Colonic mucosa (tissue), 4 donors: ENCODE data around the gene ZFP1. TPM values are rescaled to one million over a fixed set of nuclear protein-coding genes. Genes with fewer than 3 reads are reported as not detected.

Experiments
- DNase-seq: peaks from one replicate; pipeline ENCODE4 v3.0.0-alpha.2; 2020
- H3K27ac ChIP-seq: fragments of 200-600 bp; one replicate; pipeline ENCODE4 v1.8.0; 2021
- H3K27me3 ChIP-seq: fragments of 200-600 bp; one replicate; pipeline ENCODE4 v1.8.0; 2021
- H3K36me3 ChIP-seq: fragments of 200-600 bp; one replicate; pipeline ENCODE4 v1.8.0; 2021
- H3K4me1 ChIP-seq: fragments of 200-600 bp; one replicate; pipeline ENCODE4 v1.8.0; 2021; ENCODE audit warnings: mild to moderate bottlenecking
- H3K4me3 ChIP-seq: fragments of 200-600 bp; one replicate; pipeline ENCODE4 v1.8.0; 2021
- H3K9ac ChIP-seq, 2 donors: one replicate each; pipeline ENCODE4 v1.7.0; 2013; ENCODE audit warnings: control low read depth in 2 of 2, low read depth in 2 of 2, low read length in 2 of 2
- H3K9me3 ChIP-seq: fragments of 200-600 bp; one replicate; pipeline ENCODE4 v1.8.0; 2021
- intact Hi-C: fragments of 100-400 bp; cut with DNase I; formaldehyde crosslinking; loops from one replicate; pipeline ENCODE4 v1.14.1; 2022
- total RNA-seq, 2 donors: library from RNA; stranded (reverse); fragmentation: NEBNext Ultra II Directional in 1 of 2; extraction: Animal tissue kit (Norgen Biotek cat#: 25700) in 1 of 2; gene quantifications; one replicate each; pipeline ENCODE4 v1.2.1, GENCODE V29; 2021
- TF ChIP-seq, protein P1 (sequence below): fragments of 200-600 bp; IDR thresholded peaks from one replicate; pipeline ENCODE4 v1.8.0; 2022; ENCODE audit warnings: antibody characterized with exemption, mild to moderate bottlenecking
- donor health status: healthy.
- donor health status: DM: no; HTN: no; CAD: no.
- donor health status: DM: no; HTN: no; CAD: no.

The ZFP1 gene
- total RNA-seq, 2 donors from 2014 or later: 4.3 to 9.9 TPM

DNA sequence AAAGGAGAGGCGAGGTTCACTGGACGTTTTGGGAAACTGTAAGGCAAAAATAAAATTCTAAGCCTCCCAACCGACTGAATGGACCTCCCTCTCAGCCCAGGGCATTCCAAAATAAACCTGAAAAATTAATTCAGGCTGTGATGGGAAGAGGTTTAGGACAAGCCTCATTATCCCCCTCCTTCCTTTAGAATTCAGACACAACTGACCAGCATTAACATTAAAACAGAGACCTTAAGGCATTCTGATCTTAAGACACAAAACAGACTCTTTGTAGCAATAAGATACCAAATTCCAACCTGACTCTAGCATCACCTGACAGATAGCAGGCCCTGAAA is 31.4 kb upstream of the ZFP1 start:
- peak overlapping the region in 1 of 2 donors; percentile 60 for H3K9ac ChIP-seq
- H3K36me3 ChIP-seq: no peaks in the 10 kb centered on the region
- TF ChIP-seq, protein P1, sequence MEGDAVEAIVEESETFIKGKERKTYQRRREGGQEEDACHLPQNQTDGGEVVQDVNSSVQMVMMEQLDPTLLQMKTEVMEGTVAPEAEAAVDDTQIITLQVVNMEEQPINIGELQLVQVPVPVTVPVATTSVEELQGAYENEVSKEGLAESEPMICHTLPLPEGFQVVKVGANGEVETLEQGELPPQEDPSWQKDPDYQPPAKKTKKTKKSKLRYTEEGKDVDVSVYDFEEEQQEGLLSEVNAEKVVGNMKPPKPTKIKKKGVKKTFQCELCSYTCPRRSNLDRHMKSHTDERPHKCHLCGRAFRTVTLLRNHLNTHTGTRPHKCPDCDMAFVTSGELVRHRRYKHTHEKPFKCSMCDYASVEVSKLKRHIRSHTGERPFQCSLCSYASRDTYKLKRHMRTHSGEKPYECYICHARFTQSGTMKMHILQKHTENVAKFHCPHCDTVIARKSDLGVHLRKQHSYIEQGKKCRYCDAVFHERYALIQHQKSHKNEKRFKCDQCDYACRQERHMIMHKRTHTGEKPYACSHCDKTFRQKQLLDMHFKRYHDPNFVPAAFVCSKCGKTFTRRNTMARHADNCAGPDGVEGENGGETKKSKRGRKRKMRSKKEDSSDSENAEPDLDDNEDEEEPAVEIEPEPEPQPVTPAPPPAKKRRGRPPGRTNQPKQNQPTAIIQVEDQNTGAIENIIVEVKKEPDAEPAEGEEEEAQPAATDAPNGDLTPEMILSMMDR: no peak
- H3K27ac ChIP-seq: no peak overlapping the region
- H3K27me3 ChIP-seq: no peaks in the 10 kb centered on the region
- no peaks in the 10 kb centered on the region for H3K4me1 ChIP-seq
- no peak overlapping the region for H3K4me3 ChIP-seq
- no peaks in the 10 kb centered on the region for H3K9me3 ChIP-seq
- DNase-seq: no peak
- intact Hi-C loops: no loop called here

DNA sequence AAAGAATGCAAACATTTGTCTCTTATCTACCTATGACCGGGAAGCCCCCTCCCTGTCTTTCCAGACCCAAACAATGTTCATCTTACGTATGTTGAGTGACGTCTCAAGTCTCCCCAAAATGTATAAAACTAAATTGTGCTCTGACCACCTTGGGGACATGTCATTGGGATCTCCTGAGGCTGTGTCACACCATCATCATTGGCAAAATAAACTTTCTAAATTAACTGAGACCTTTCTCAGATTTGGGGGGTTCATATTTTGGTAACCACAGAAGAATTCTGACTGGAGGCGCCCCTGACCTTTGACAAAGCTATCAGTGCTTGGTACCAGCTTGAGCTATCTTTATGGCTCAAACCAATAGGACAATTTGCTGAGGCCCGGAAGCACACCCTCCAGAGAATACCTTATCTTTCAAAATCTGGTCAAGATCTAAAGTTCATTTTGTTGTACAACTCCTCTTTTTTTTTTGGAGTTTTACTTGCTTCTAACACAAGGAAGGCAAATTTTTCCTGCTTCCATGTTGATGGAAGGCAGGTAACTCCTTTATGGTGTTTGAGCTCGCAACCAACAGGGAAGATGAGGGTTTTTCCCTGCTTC is 29.3 kb upstream of the ZFP1 start:
- Histone ChIP-seq H3K9me3 (no peaks in the 10 kb centered on the region), H3K27me3 (no peaks in the 10 kb centered on the region), H3K27ac (no peak overlapping the region), H3K9ac (no peak overlapping the region), H3K4me3 (no peak overlapping the region), H3K4me1 (no peaks in the 10 kb centered on the region), H3K36me3 (no peaks in the 10 kb centered on the region)
- TF ChIP-seq, protein P1: no peak
- no peak for DNase-seq
- intact Hi-C loops: no loop called here

DNA sequence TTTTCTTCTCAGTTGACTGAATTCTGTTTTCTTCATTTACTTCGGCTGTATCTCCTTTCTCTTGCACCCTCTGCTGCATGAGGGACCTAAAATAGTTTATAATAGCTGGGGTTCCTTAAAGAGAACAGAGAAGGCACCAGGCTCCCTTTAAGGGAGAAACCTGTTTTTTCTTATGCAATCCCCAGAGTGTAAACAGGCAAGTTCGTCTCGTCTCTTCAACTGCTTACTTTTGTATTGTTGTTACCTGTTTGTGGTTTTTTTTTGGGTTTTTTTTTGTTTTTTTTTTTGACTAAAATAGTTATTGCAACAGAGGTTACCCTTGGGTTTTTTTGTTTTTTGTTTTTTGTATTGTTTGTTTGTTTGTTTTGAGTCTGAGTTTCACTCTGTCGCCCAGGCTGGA is 28.1 kb upstream of the ZFP1 start:
- Histone ChIP-seq H3K36me3 (no peaks in the 10 kb centered on the region), H3K27ac (no peak overlapping the region), H3K4me1 (no peaks in the 10 kb centered on the region), H3K9ac (no peak overlapping the region), H3K9me3 (no peaks in the 10 kb centered on the region), H3K27me3 (no peaks in the 10 kb centered on the region), H3K4me3 (no peak overlapping the region)
- intact Hi-C loops: no loop called here
- no peak for DNase-seq
- TF ChIP-seq, protein P1: no peak

DNA sequence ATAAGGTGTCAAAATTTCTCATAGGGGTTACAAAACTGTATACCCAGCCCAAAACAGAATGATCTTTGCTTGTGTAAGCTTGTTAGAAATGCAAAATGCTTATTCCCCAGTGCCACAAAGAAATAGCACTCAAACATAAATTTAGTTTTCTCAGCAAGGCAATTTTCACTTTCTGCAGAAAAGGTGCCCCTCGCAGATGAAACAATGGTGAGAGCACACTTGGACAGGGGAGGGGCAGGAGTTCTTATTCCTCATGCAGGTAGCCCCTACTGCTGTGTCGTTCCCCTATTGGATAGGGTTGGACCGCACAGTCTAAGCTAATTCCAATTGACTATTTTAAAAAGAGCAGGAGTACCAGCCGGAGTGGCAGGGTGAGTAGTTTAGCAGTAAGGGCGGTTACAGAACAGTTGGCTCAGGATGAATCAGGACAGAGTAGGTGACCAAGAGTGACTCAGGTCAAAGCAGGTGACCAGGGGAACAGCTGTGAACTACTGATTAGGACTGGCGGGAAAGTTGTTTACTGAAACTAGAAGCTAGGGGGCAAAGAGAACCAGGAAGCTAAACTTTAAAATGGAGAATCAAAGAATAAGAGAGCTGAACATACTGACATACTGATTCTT is 26.3 kb upstream of the ZFP1 start:
- no peak overlapping the region for H3K4me3 ChIP-seq
- no peaks in the 10 kb centered on the region for H3K36me3 ChIP-seq
- H3K9ac ChIP-seq: no peak overlapping the region
- no peak for DNase-seq
- intact Hi-C loops: no loop called here
- H3K9me3 ChIP-seq: no peaks in the 10 kb centered on the region
- no peak overlapping the region for H3K27ac ChIP-seq
- no peaks in the 10 kb centered on the region for H3K4me1 ChIP-seq
- TF ChIP-seq, protein P1: no peak
- H3K27me3 ChIP-seq: no peaks in the 10 kb centered on the region

DNA sequence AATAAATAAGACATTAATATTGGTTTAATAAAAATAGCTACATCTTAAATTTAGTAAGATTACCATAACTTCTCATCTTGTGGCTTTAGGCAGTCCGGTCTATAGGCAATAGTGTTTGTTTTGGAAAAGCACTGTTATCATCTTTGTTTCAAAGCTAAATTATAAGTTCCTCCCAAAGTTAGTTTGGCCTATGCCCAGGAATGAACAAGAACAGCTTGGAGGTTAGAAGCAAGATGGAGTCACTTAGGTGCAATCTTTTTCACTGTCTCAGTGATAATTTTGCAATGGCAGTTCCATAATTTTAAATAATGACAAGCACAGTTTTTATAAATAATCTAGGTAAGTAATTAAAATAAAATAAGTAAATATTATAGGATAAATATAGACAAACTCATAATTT is 25.7 kb upstream of the ZFP1 start:
- Histone ChIP-seq H3K27me3 (no peaks in the 10 kb centered on the region), H3K36me3 (no peaks in the 10 kb centered on the region), H3K4me3 (no peak overlapping the region), H3K9me3 (no peaks in the 10 kb centered on the region), H3K9ac (no peak overlapping the region), H3K27ac (no peak overlapping the region), H3K4me1 (no peaks in the 10 kb centered on the region)
- TF ChIP-seq, protein P1: no peak
- intact Hi-C loops: no loop called here
- no peak for DNase-seq
